Effector memory CD4-positive, alpha-beta T cell (primary cell): Measurements from ENCODE around the gene TSFM.

ENCODE experiments used
- DNase-seq, 3 donors: peaks; one replicate each; pipeline ENCODE4 v3.0.0-alpha.2; 2020
- H3K27ac ChIP-seq: 2 replicates; pipeline ENCODE4 v1.7.0; 2013; ENCODE audit warnings: mild to moderate bottlenecking, low read length, moderate library complexity; ENCODE audit not compliant: insufficient read depth, poor library complexity, severe bottlenecking
- H3K27me3 ChIP-seq: replicated peaks from 2 replicates; pipeline ENCODE4 v1.7.0; 2013; ENCODE audit warnings: mild to moderate bottlenecking, low read length; ENCODE audit not compliant: insufficient read depth, control insufficient read depth, poor library complexity, severe bottlenecking
- H3K36me3 ChIP-seq: 2 replicates; pipeline ENCODE4 v1.7.0; 2013; ENCODE audit warnings: mild to moderate bottlenecking, low read length, moderate library complexity; ENCODE audit not compliant: control insufficient read depth, insufficient read depth
- H3K4me1 ChIP-seq: 2 replicates; pipeline ENCODE4 v1.7.0; 2013; ENCODE audit warnings: low read length, mild to moderate bottlenecking; ENCODE audit not compliant: control insufficient read depth, insufficient read depth, poor library complexity, severe bottlenecking
- H3K4me3 ChIP-seq: 2 replicates; pipeline ENCODE4 v1.7.0; 2013; ENCODE audit warnings: low read length, low read depth, mild to moderate bottlenecking; ENCODE audit not compliant: insufficient read depth, poor library complexity, severe bottlenecking
- H3K9me3 ChIP-seq: 2 replicates; pipeline ENCODE4 v1.7.0; 2013; ENCODE audit warnings: mild to moderate bottlenecking, low read length, moderate library complexity; ENCODE audit not compliant: control insufficient read depth

The TSFM gene

DNA sequence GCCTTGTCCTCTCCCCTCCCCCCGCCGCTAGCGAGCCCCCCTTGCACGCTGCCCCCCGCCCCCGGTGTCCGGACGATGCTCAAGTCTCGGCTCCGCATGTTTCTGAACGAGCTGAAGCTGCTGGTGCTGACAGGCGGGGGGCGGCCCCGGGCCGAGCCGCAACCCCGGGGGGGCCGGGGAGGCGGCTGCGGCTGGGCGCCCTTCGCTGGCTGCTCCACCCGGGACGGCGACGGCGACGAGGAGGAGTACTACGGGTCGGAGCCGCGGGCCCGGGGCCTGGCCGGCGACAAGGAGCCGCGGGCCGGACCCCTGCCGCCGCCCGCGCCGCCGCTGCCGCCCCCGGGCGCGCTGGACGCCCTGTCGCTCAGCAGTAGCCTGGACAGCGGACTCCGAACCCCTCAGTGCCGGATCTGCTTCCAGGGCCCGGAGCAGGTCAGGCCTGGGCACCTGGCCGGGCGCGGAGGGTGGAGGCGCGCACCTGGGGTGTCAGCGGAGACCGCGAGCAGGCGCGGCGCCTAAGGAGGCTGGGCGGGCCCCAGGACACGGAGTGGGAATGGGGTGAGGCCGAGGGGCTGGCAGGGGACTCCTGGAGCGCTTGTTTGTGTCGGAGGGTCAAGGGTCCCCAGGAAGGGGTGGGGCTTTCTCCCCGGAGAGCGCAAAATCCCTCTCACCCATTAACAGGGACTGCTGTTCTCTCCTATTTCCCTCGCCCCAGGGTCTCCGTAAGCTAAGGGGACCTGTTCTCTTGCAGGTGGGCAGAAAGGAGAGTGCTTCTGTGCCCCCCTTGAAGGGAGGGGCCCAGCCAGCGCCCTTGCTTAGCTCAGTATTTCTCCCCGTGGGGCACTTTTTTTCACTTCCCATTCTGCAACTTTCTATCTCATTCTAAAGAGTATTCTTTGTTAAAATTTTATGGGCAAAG, 26.9 kb upstream of the TSFM start:
- Histone ChIP-seq H3K9me3 (no peaks in the 10 kb centered on the region), H3K27me3 (no peaks in the 10 kb centered on the region), H3K27ac (peak overlapping the region; percentile 80), H3K4me1 (peaks cover 41% of the 10 kb centered on the region), H3K36me3 (peaks cover 16% of the 10 kb centered on the region), H3K4me3 (peak overlapping the region; percentile 54)
- DNase-seq = peak in 2 of 3 donors; percentile 35 to 39

DNA sequence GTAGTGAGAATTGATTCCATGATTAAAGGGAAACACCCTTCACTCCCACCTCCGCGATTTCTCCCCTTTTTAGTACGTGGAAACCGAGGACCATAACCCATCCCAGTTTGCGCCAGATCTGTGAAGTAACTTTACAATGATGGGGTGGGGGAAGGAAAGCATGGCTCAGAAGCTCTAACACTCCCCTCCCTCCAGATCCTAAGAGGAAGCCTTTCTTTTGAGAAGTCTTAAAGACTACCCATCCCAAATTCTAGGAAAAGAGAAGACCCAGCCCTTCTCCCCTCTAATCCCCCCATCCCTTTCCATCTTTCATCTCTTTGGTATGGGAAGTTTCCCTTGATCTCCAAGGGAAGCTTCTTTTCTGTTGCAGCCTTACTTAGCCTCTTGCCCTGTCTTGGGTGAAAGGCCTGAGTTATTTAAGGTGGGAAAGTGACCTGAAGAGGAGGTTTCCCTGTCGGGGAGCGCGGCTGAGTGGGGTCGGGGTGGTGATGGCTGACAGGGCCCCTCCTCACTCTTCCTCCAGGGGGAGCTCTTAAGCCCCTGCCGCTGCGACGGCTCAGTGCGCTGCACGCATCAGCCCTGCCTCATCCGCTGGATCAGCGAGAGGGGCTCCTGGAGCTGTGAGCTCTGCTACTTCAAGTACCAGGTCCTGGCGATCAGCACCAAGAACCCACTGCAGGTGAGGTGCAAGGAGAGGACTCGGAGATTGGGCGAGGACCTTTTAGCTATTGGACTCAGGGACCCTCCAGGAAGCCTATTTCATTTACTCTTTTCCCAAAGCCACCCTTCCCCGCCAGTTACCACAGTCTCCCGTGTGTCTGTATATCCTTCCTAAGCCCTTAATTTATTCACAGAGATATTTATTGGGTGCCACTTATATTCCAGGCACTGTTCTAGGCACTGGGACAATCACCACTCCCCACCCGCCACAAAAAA, 25.9 kb upstream of the TSFM start:
- Histone ChIP-seq H3K27me3 (no peaks in the 10 kb centered on the region), H3K4me3 (peak overlapping the region; percentile 54), H3K27ac (peak overlapping the region; percentile 80), H3K36me3 (peaks cover 16% of the 10 kb centered on the region), H3K9me3 (no peaks in the 10 kb centered on the region), H3K4me1 (peaks cover 32% of the 10 kb centered on the region)
- peak; percentile 36 to 53 (median 46) for DNase-seq

DNA sequence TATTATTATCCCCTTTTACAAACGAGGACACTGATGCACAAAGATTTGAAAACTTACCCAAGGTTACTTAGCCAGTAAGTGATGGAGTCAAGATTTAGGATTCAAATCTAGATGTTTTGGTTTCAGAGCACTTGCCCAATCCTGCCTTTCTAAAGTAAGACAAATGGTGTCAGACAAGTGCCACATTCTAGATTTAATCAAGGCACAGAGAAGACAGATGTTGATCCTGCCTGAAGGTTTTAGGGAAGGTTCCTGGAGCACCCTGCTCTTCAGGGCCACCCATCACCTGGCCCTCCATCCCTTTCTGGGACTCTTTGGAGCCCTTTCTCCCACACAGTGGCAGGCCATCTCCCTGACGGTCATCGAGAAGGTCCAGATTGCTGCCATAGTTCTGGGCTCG, 24.8 kb upstream of the TSFM start:
- peaks cover 16% of the 10 kb centered on the region for H3K36me3 ChIP-seq
- DNase-seq = no peak
- H3K4me1 ChIP-seq = peaks cover 28% of the 10 kb centered on the region
- no peak overlapping the region for H3K4me3 ChIP-seq
- no peaks in the 10 kb centered on the region for H3K27me3 ChIP-seq
- H3K27ac ChIP-seq = no peak overlapping the region
- no peaks in the 10 kb centered on the region for H3K9me3 ChIP-seq

DNA sequence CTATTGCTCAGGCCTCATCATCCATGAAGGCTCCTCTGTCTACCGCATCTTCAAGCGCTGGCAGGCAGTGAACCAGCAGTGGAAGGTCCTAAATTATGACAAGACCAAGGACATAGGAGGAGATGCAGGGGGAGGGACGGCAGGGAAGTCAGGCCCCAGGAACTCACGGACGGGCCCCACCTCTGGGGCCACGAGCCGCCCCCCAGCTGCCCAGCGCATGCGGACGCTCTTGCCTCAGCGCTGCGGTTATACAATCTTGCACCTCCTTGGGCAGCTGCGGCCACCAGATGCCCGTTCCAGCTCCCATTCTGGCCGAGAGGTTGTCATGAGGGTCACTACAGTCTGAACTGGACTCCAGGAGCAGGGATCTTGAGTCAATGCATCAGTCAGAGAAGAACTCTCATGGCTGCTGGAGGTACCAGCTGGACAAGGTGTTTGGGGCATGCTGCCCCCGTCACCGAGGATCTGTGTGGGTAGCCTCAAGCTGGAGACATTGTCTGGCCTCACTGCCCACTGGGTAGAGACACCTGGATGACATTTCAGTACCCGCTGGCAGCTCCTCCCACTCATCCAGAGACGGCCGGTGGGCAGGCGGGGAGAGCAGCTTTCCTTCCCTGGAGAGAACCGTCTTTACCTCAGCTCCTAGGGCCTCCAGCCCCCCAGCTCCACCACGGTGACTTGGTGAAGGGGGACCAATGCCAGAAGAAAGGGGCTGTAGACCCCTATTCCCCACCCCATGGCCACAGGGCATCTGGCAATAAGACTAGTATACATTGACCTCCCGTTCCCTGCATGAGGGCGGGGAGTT, 23.8 kb upstream of the TSFM start:
- DNase-seq = no peak
- no peak overlapping the region for H3K27ac ChIP-seq
- H3K4me1 ChIP-seq = peaks cover 25% of the 10 kb centered on the region
- peaks cover 16% of the 10 kb centered on the region for H3K36me3 ChIP-seq
- H3K27me3 ChIP-seq = no peaks in the 10 kb centered on the region
- H3K4me3 ChIP-seq = no peak overlapping the region
- no peaks in the 10 kb centered on the region for H3K9me3 ChIP-seq

DNA sequence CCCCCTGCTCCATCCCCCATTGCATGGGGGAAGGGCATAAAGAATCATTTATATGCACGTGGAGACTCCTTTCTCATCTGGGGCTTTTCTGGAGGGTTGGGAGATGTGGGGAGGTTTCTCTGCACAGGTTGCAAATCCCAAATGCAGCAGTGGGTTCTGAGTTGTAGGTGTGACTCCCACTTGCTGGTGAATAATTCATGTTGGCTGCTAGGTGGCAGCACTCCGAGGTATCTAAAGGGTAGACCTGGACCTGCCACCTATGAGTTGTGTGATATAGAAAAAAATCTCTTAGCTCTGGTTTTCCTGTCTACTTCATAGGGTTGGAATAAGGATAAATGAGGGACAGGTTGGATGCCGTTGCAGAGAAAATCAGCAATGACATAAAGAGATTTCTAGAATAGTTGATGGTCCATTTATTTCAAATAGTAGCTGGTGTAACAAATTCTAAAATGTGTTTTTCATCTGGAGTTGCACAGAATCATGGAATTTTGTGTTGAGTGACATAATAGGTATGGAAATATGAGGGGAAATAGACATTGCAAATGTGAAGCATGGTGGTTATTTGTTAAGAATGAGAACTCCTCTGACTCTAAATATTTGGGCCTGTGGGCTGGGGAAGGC, 23.1 kb upstream of the TSFM start:
- no peak overlapping the region for H3K4me3 ChIP-seq
- H3K4me1 ChIP-seq = peaks cover 21% of the 10 kb centered on the region
- peaks cover 4% of the 10 kb centered on the region for H3K27me3 ChIP-seq
- no peak for DNase-seq
- H3K36me3 ChIP-seq = peaks cover 16% of the 10 kb centered on the region
- no peaks in the 10 kb centered on the region for H3K9me3 ChIP-seq
- H3K27ac ChIP-seq = no peak overlapping the region

DNA sequence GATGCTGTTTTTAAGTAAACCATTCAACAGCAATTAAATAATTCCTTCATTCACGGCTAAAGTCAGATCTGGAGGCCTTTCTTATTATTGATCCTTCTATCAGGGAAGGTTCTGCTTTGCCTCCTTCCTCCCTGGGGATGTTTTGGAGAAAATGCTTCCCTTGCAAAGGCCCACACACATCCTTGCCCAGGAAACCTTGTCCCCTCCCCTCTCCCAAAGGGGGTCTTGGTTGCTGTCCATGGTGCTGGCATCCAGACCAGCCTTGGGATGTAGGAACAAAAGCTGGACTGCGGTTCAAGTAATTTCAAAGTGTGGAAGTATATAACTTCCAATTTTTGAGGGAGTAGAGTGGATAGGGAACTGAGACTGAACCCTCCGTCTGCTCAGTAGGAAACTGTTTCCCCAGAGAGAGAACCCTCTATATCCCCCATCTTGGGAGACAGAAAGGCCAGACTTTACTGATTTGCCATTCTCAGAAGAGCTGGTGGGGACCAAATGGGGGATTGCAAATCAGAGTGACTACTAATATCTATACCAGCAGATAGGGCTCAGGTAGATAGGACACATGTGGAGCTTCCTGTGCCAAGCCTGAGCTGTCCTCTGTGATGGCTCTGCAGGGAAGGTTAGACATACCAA, 22.1 kb upstream of the TSFM start:
- H3K27me3 ChIP-seq = peaks cover 5% of the 10 kb centered on the region
- H3K27ac ChIP-seq = no peak overlapping the region
- H3K36me3 ChIP-seq = peaks cover 16% of the 10 kb centered on the region
- no peak overlapping the region for H3K4me3 ChIP-seq
- H3K4me1 ChIP-seq = peaks cover 28% of the 10 kb centered on the region
- H3K9me3 ChIP-seq = no peaks in the 10 kb centered on the region
- no peak for DNase-seq

DNA sequence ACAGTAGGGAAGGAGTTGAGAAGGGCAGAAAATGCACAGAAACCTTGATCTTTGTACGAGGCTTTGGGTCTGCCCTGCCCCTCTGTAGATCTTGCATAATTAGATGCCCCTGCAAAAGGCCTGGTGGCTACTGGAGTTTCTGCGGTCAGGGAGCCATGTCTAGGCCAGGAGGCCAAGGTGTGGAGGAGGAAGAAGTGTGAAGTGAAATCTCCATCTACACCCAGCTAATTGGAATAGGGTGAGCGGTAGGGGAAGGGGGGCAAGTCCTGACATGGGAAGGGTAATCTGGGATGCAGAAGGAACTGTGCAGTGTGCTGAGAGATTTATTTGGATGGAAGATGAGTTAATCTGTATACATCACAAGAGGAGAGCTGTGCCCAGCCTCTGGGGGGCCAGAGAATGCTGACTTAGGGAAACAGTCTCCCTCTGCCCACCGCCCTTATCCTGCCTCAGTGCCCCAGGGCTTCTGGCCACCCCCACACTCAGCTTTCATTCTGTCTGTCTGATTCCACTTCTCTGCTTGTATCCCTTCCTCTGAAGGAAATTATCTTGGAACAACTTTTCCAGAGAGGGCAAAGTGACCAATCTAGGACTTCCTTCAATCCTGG, 21.1 kb upstream of the TSFM start:
- Histone ChIP-seq H3K27me3 (peaks cover 13% of the 10 kb centered on the region), H3K9me3 (no peaks in the 10 kb centered on the region), H3K4me3 (no peak overlapping the region), H3K36me3 (peaks cover 16% of the 10 kb centered on the region), H3K4me1 (peaks cover 30% of the 10 kb centered on the region), H3K27ac (no peak overlapping the region)
- DNase-seq = no peak

DNA sequence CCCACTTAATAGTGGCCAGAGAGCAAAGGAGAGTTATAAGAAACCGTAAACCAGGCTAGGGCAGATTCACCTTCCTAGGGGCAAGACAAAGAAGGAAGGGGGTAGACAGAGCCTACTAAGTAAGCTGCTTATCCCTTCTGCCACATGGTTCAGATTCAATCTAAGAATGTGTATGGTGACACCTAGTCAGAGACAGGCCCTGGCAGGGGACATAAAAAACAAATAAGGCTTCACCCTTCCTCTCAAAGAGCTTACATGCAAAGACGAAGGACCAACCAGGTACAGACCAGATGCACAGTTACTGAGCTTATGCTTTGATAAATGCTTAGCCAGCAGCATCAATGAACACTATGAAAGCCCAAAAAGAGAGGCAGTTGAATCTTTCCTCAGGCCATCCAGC, 20.1 kb upstream of the TSFM start:
- H3K27me3 ChIP-seq = peaks cover 19% of the 10 kb centered on the region
- peaks cover 16% of the 10 kb centered on the region for H3K36me3 ChIP-seq
- no peak overlapping the region for H3K27ac ChIP-seq
- DNase-seq = no peak
- H3K4me3 ChIP-seq = no peak overlapping the region
- H3K9me3 ChIP-seq = no peaks in the 10 kb centered on the region
- H3K4me1 ChIP-seq = peaks cover 29% of the 10 kb centered on the region
